ENCODE measurements around the gene DPF3. TPM values are rescaled to one million over a fixed set of nuclear protein-coding genes. Genes with fewer than 3 reads are reported as not detected.
"Not testable (repeated sequence)": the region's sequence is repeated elsewhere in the genome, so short reads cannot be mapped to it uniquely, and the experiment has no call there.

Gene DPF3
- total RNA-seq, 4 donors from 2014 or later, result 16.7 to 27.8 (median 20.3) TPM

GRCh38 chr14:72753879-72754400 lies 140.0 kb downstream of the DPF3 start:
- ATAC-seq, result no peak
- in situ Hi-C loops (cut with MboI; ENCODE audit: low sequenced_read_pairs in 4 of 4), result no loop called here

GRCh38 chr14:72753044-72753710 lies 140.7 kb downstream of the DPF3 start:
- H3K27ac ChIP-seq, result peak overlapping the region in 2 of 4 donors; percentile 4 to 51
- intact Hi-C loops (cut with DNase I; ENCODE audit: low total_unique reads) (no loop called here), in situ Hi-C loops (cut with MboI; ENCODE audit: low sequenced_read_pairs in 4 of 4) (no loop called here)
- TF ChIP-seq POLR2A (IDR thresholded peaks at IDR 0.05), result no peak
- no peak for TF ChIP-seq CTCF (IDR thresholded peaks at IDR 0.05 in 4 of 5, conservative IDR thresholded peaks at IDR 0.05 in 1 of 5)
- no peaks in the 10 kb centered on the region for H3K9me3 ChIP-seq
- no peak overlapping the region for H3K4me3 ChIP-seq
- no peak for ATAC-seq
- H3K27me3 ChIP-seq, result no peaks in the 10 kb centered on the region
- H3K36me3 ChIP-seq, result no peaks in the 10 kb centered on the region
- no peak for DNase-seq
- H3K4me1 ChIP-seq, result peaks cover 6 to 17% of the 10 kb centered on the region in 2 donors

More at GRCh38 chr14:72753879-72754400, 140.0 kb downstream of the DPF3 start:
- Histone ChIP-seq H3K4me3 (no peak overlapping the region), H3K27ac (peak overlapping the region in 2 of 4 donors; percentile 4 to 10), H3K9me3 (peaks cover 0 to under 1% (median 0%) of the 10 kb centered on the region in 3 donors), H3K4me1 (peaks cover 3 to 17% of the 10 kb centered on the region in 2 donors), H3K36me3 (no peaks in the 10 kb centered on the region), H3K27me3 (no peaks in the 10 kb centered on the region)
- DNase-seq, result no peak
- intact Hi-C loops (cut with DNase I; ENCODE audit: low total_unique reads), result no loop called here
- TF ChIP-seq POLR2A (IDR thresholded peaks at IDR 0.05), result no peak
- no peak for TF ChIP-seq CTCF (IDR thresholded peaks at IDR 0.05 in 4 of 5, conservative IDR thresholded peaks at IDR 0.05 in 1 of 5)

- in situ Hi-C loops (cut with MboI; ENCODE audit: low sequenced_read_pairs in 4 of 4), result no loop called here
Observed at GRCh38 chr14:72752034-72752412, 141.9 kb downstream of the DPF3 start.

GRCh38 chr14:72751276-72752033 lies 142.4 kb downstream of the DPF3 start:
- in situ Hi-C loops (cut with MboI; ENCODE audit: low sequenced_read_pairs in 4 of 4) (no loop called here), intact Hi-C loops (cut with DNase I; ENCODE audit: low total_unique reads) (no loop called here)
- Histone ChIP-seq H3K27ac (peak overlapping the region; percentile 26 to 51 (median 36)), H3K27me3 (no peaks in the 10 kb centered on the region), H3K4me1 (peaks cover 16 to 26% of the 10 kb centered on the region in 2 donors), H3K4me3 (no peak overlapping the region), H3K9me3 (no peaks in the 10 kb centered on the region), H3K36me3 (no peaks in the 10 kb centered on the region)
- ATAC-seq (peak in 1 of 2 donors; percentile 85), DNase-seq (no peak)
- TF ChIP-seq CTCF (IDR thresholded peaks at IDR 0.05 in 4 of 5, conservative IDR thresholded peaks at IDR 0.05 in 1 of 5) (no peak), POLR2A (IDR thresholded peaks at IDR 0.05) (no peak)

More at GRCh38 chr14:72752034-72752412, 141.9 kb downstream of the DPF3 start:
- no peaks in the 10 kb centered on the region for H3K27me3 ChIP-seq
- no peaks in the 10 kb centered on the region for H3K36me3 ChIP-seq
- H3K27ac ChIP-seq, result peak overlapping the region; percentile 26 to 51 (median 36)
- intact Hi-C loops (cut with DNase I; ENCODE audit: low total_unique reads), result no loop called here
- no peaks in the 10 kb centered on the region for H3K9me3 ChIP-seq
- peaks cover 10 to 21% of the 10 kb centered on the region in 2 donors for H3K4me1 ChIP-seq
- ATAC-seq, result peak in 1 of 2 donors; percentile 69
- DNase-seq, result peak in 1 of 2 donors; percentile 47
- no peak overlapping the region for H3K4me3 ChIP-seq
- TF ChIP-seq CTCF (IDR thresholded peaks at IDR 0.05 in 4 of 5, conservative IDR thresholded peaks at IDR 0.05 in 1 of 5) (no peak), POLR2A (IDR thresholded peaks at IDR 0.05) (no peak)

GRCh38 chr14:72748921-72749320 lies 145.0 kb downstream of the DPF3 start:
- H3K27me3 ChIP-seq; H3K36me3 ChIP-seq; H3K9me3 ChIP-seq; ATAC-seq; H3K4me3 ChIP-seq; intact Hi-C loops (cut with DNase I; ENCODE audit: low total_unique reads): not testable (repeated sequence)
- peak overlapping the region; percentile 6 to 76 (median 44) for H3K27ac ChIP-seq
- peaks cover 21 to 29% of the 10 kb centered on the region in 2 donors for H3K4me1 ChIP-seq
- in situ Hi-C loops (cut with MboI; ENCODE audit: low sequenced_read_pairs in 4 of 4), result loop anchor here in 2 of 4 donors (10.0 kb wide), 2 partner anchors 146 to 156 kb away; partner anchors contain the start of gene DPF3 (in 1 of the 2)
- DNase-seq, result peak; percentile 43 to 81

Measured in gastrocnemius medialis (tissue), 4 donors.